ENCODE measurements around the gene GATB. TPM values are rescaled to one million over a fixed set of nuclear protein-coding genes. Genes with fewer than 3 reads are reported as not detected.

Gene GATB
- total and polyA plus RNA-seq, 11 donors, result 32.8 to 182 (median 83.4) TPM

GRCh38 chr4:151646322-151646721 lies 114.5 kb downstream of the GATB start:
- Histone ChIP-seq H3K27me3 (no peaks in the 10 kb centered on the region), H3K4me1 (peaks cover 0 to 1% (median 0%) of the 10 kb centered on the region in 12 donors), H3K4me3 (no peak overlapping the region), H3K27ac (no peak overlapping the region), H3K36me3 (peaks cover 0 to 5% (median 0%) of the 10 kb centered on the region in 9 donors), H3K9me3 (no peaks in the 10 kb centered on the region)
- TF ChIP-seq CTCF (IDR thresholded peaks at IDR 0.05) (no peak), POLR2A (IDR thresholded peaks at IDR 0.05) (no peak)
- DNase-seq (no peak), ATAC-seq (no peak)
- intact Hi-C loops (cut with DNase I), result no loop called here
- 76 to 93% (median 80%) methylated on average over 5 of the region's 5 CpGs for WGBS, 4 donors

- no peaks in the 10 kb centered on the region for H3K27me3 ChIP-seq
- H3K36me3 ChIP-seq, result peaks cover 0 to under 1% (median 0%) of the 10 kb centered on the region in 9 donors
- no peak overlapping the region for H3K27ac ChIP-seq
- H3K9me3 ChIP-seq, result no peaks in the 10 kb centered on the region
- H3K4me1 ChIP-seq, result peaks cover 0 to 4% (median 0%) of the 10 kb centered on the region in 12 donors
- H3K4me3 ChIP-seq, result no peak overlapping the region
- no peak for DNase-seq
- ATAC-seq, result peak in 1 of 4 donors; percentile 22
- intact Hi-C loops (cut with DNase I), result no loop called here
- 32 to 42% (median 38%) methylated on average over 3 of the region's 3 CpGs for WGBS, 4 donors
- TF ChIP-seq CTCF (IDR thresholded peaks at IDR 0.05) (peak in 10 of 12 donors; percentile 8 to 40 (median 16)), POLR2A (IDR thresholded peaks at IDR 0.05) (no peak)
Measured at GRCh38 chr4:151644622-151645021, 116.2 kb downstream of the GATB start.

GRCh38 chr4:151643564-151643963 lies 117.2 kb downstream of the GATB start:
- H3K4me3 ChIP-seq, result no peak overlapping the region
- peaks cover 0 to 4% (median 0%) of the 10 kb centered on the region in 12 donors for H3K4me1 ChIP-seq
- ATAC-seq (no peak), DNase-seq (no peak)
- H3K36me3 ChIP-seq, result no peaks in the 10 kb centered on the region
- H3K9me3 ChIP-seq, result no peaks in the 10 kb centered on the region
- 93 to 97% (median 96%) methylated on average over 4 of the region's 4 CpGs for WGBS, 4 donors
- no peak overlapping the region for H3K27ac ChIP-seq
- no peaks in the 10 kb centered on the region for H3K27me3 ChIP-seq
- intact Hi-C loops (cut with DNase I), result no loop called here
- TF ChIP-seq POLR2A (IDR thresholded peaks at IDR 0.05), result no peak
- TF ChIP-seq CTCF (IDR thresholded peaks at IDR 0.05), result no peak

GRCh38 chr4:151641983-151642382 lies 118.8 kb downstream of the GATB start:
- H3K4me1 ChIP-seq, result peaks cover 0 to 4% (median 0%) of the 10 kb centered on the region in 12 donors
- H3K9me3 ChIP-seq, result no peaks in the 10 kb centered on the region
- WGBS, 4 donors, result 80 to 84% (median 81%) methylated on average over 2 of the region's 2 CpGs
- TF ChIP-seq POLR2A (IDR thresholded peaks at IDR 0.05), result no peak
- TF ChIP-seq CTCF (IDR thresholded peaks at IDR 0.05), result no peak
- ATAC-seq (no peak), DNase-seq (no peak)
- no peaks in the 10 kb centered on the region for H3K27me3 ChIP-seq
- no peak overlapping the region for H3K27ac ChIP-seq
- intact Hi-C loops (cut with DNase I), result no loop called here
- no peak overlapping the region for H3K4me3 ChIP-seq
- no peaks in the 10 kb centered on the region for H3K36me3 ChIP-seq

Data from heart left ventricle (tissue), 16 donors.